ENCODE data around the gene PRDM16. TPM values are rescaled to one million over a fixed set of nuclear protein-coding genes. Genes with fewer than 3 reads are reported as not detected.

Gene PRDM16
- total and polyA plus RNA-seq, 2 donors (not counting 1 experiment from before 2014, with no cell fraction given): 0.03 to 0.12 TPM

- no peaks in the 10 kb centered on the region for H3K4me1 Mint-ChIP-seq
- Histone ChIP-seq H3K9ac (ENCODE audit: low read length) (no peak overlapping the region), H3K9me3 (ENCODE audit: control extremely low read depth in 1 of 3, control insufficient read depth in 2 of 3, insufficient read depth in 1 of 3, low read length in 2 of 3) (no peaks in the 10 kb centered on the region), H4K20me1 (ENCODE audit: control insufficient read depth, insufficient read depth, low read length, poor library complexity, severe bottlenecking) (no peaks in the 10 kb centered on the region), H3K27me3 (replicated peaks in 1 of 4; ENCODE audit: control extremely low read depth in 1 of 4, control insufficient read depth in 3 of 4, insufficient read depth in 4 of 4, low read length in 3 of 4) (no peaks in the 10 kb centered on the region), H3K4me3 (ENCODE audit: control extremely low read depth in 1 of 5, extremely low read depth in 1 of 5, insufficient read depth in 1 of 5, low read depth in 2 of 5, low read length in 4 of 5) (no peak overlapping the region), H3K27ac (ENCODE audit: low read length in 2 of 2) (no peak overlapping the region), H3K4me1 (ENCODE audit: control insufficient read depth in 2 of 2, insufficient read depth in 2 of 2, low read length in 2 of 2) (no peaks in the 10 kb centered on the region), H3K4me2 (replicated peaks; ENCODE audit: low read depth, low read length, poor library complexity, severe bottlenecking) (no peak overlapping the region), H3K36me3 (replicated peaks in 1 of 2; ENCODE audit: control extremely low read depth in 1 of 2, control insufficient read depth in 1 of 2, extremely low read depth in 1 of 2, insufficient read depth in 2 of 2, low read length in 1 of 2) (no peaks in the 10 kb centered on the region), H3K79me2 (ENCODE audit: control insufficient read depth, insufficient read depth, low read length) (no peaks in the 10 kb centered on the region), H2AFZ (ENCODE audit: insufficient read depth, low read depth, low read length, poor library complexity, severe bottlenecking) (no peak overlapping the region)
- H3K9me3 Mint-ChIP-seq (ENCODE audit: insufficient read depth): no peaks in the 10 kb centered on the region
- no peaks in the 10 kb centered on the region for H3K27me3 Mint-ChIP-seq
- TF ChIP-seq EZH2 (IDR thresholded peaks at IDR 0.05; ENCODE audit: borderline replicate concordance, insufficient read depth, low read depth, low read length, poor library complexity, severe bottlenecking) (no peak), CTCF (IDR thresholded peaks at IDR 0.05) (no peak)
- no peak overlapping the region for H3K4me3 Mint-ChIP-seq
- ChIA-PET POLR2A (no interaction called here), CTCF (no interaction called here)
- intact Hi-C loops (cut with micrococcal nuclease): no loop called here
- WGBS (ENCODE audit: insufficient coverage): 92% methylated on average over 14 of the region's 15 CpGs
- H3K27ac Mint-ChIP-seq: no peak overlapping the region
- ATAC-seq (ENCODE audit: low read depth) (no peak), DNase-seq (no peak)
These were observed 161.6 kb downstream of the PRDM16 start for GRCh38 chr1:3230553-3230952.

GRCh38 chr1:3231245-3231644 is 162.2 kb downstream of the PRDM16 start:
- Histone ChIP-seq H3K4me3 (ENCODE audit: control extremely low read depth in 1 of 5, extremely low read depth in 1 of 5, insufficient read depth in 1 of 5, low read depth in 2 of 5, low read length in 4 of 5) (no peak overlapping the region), H3K27ac (ENCODE audit: low read length in 2 of 2) (no peak overlapping the region), H3K36me3 (replicated peaks in 1 of 2; ENCODE audit: control extremely low read depth in 1 of 2, control insufficient read depth in 1 of 2, extremely low read depth in 1 of 2, insufficient read depth in 2 of 2, low read length in 1 of 2) (no peaks in the 10 kb centered on the region), H3K79me2 (ENCODE audit: control insufficient read depth, insufficient read depth, low read length) (no peaks in the 10 kb centered on the region), H3K4me1 (ENCODE audit: control insufficient read depth in 2 of 2, insufficient read depth in 2 of 2, low read length in 2 of 2) (no peaks in the 10 kb centered on the region), H3K27me3 (replicated peaks in 1 of 4; ENCODE audit: control extremely low read depth in 1 of 4, control insufficient read depth in 3 of 4, insufficient read depth in 4 of 4, low read length in 3 of 4) (no peaks in the 10 kb centered on the region), H3K9ac (ENCODE audit: low read length) (no peak overlapping the region), H4K20me1 (ENCODE audit: control insufficient read depth, insufficient read depth, low read length, poor library complexity, severe bottlenecking) (no peaks in the 10 kb centered on the region), H2AFZ (ENCODE audit: insufficient read depth, low read depth, low read length, poor library complexity, severe bottlenecking) (no peak overlapping the region), H3K4me2 (replicated peaks; ENCODE audit: low read depth, low read length, poor library complexity, severe bottlenecking) (no peak overlapping the region), H3K9me3 (ENCODE audit: control extremely low read depth in 1 of 3, control insufficient read depth in 2 of 3, insufficient read depth in 1 of 3, low read length in 2 of 3) (no peaks in the 10 kb centered on the region)
- Mint-ChIP-seq H3K9me3 (ENCODE audit: insufficient read depth) (no peaks in the 10 kb centered on the region), H3K27me3 (no peaks in the 10 kb centered on the region), H3K4me1 (no peaks in the 10 kb centered on the region), H3K4me3 (no peak overlapping the region), H3K27ac (no peak overlapping the region)
- ChIA-PET POLR2A (no interaction called here), CTCF (no interaction called here)
- intact Hi-C loops (cut with micrococcal nuclease): no loop called here
- 93% methylated on average over 24 of the region's 24 CpGs for WGBS (ENCODE audit: insufficient coverage)
- no peak for DNase-seq
- TF ChIP-seq EZH2 (IDR thresholded peaks at IDR 0.05; ENCODE audit: borderline replicate concordance, insufficient read depth, low read depth, low read length, poor library complexity, severe bottlenecking) (no peak), CTCF (IDR thresholded peaks at IDR 0.05) (no peak)
- no peak for ATAC-seq (ENCODE audit: low read depth)
